ACHN (cell line): ENCODE measurements around the gene PRSS27.
A peak's percentile ranks its signal among the peaks of the same experiment; 100 is the strongest.
"Not testable (repeated sequence)": the region's sequence is repeated elsewhere in the genome, so short reads cannot be mapped to it uniquely, and the experiment has no call there.

Experiments
- DNase-seq: peaks from one replicate; pipeline ENCODE4 v3.0.0-alpha.2; 2015
- in situ Hi-C: cut with HindIII; loops from 2 replicates; pipeline ENCODE4 v1.10.0; 2017; ENCODE audit warnings: low sequenced_read_pairs, low pct_ligation_motif_present, low pct_unique_long_range_greater_than_20kb

Gene PRSS27

GRCh38 chr16:2670017-2670416 lies 50.0 kb downstream of the PRSS27 start:
- in situ Hi-C loops = not testable (repeated sequence)
- peak; percentile 68 for DNase-seq

- DNase-seq, in situ Hi-C loops: not testable (repeated sequence)
Measured at GRCh38 chr16:2669587-2669986, 50.4 kb downstream of the PRSS27 start.

GRCh38 chr16:2666671-2667070 lies 53.4 kb downstream of the PRSS27 start:
- DNase-seq, in situ Hi-C loops: not testable (repeated sequence)

GRCh38 chr16:2664574-2664982 lies 55.4 kb downstream of the PRSS27 start:
- DNase-seq = no peak
- in situ Hi-C loops = no loop called here

- in situ Hi-C loops = no loop called here
- DNase-seq = no peak
Measured at GRCh38 chr16:2663553-2664546, 56.2 kb downstream of the PRSS27 start.
